Loucy (cell line): Measurements from ENCODE around the gene PLEKHA6.

Source experiments
- CTCF ChIP-seq: fragments of 200-600 bp; sonication (generic); conservative IDR thresholded peaks from 2 replicates; pipeline ENCODE4 v1.5.1; 2014; ENCODE audit warnings: mild to moderate bottlenecking, antibody characterized with exemption, low read length
- EZH2phosphoT487 ChIP-seq: fragments of 200-600 bp; IDR thresholded peaks from 2 replicates; pipeline ENCODE4 v1.6.1; 2018; ENCODE audit warnings: antibody characterized with exemption, mild to moderate bottlenecking, moderate library complexity, borderline replicate concordance

GRCh38 chr1:204326771-204327300 is 32.9 kb downstream of the PLEKHA6 start:
- no peak for TF ChIP-seq CTCF
- no peak for TF ChIP-seq EZH2phosphoT487
